ENCODE results near the gene PISD.

The PISD gene

DNA sequence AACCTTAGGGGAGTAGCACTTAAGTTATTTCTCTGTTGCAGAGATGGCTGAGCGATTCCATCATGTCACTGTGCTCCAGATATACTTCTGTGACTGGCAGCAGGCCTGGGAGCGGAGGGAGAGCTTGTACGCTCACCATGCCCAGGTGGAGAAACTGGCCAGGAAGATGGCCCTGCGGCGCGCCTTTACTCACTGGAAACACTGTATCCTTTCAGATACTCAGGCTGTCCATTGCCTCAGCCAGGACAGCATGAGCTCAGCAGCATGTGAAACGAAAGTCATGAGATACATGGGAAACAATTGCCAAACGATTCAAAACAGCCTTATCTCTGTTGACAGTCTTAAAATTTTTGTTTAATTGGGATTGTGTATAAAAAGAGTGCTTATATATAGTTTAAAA lies 86.8 kb downstream of the PISD start:
- DNase-seq: peak in 17 of 56 donors; percentile 4 to 52 (median 34)

DNA sequence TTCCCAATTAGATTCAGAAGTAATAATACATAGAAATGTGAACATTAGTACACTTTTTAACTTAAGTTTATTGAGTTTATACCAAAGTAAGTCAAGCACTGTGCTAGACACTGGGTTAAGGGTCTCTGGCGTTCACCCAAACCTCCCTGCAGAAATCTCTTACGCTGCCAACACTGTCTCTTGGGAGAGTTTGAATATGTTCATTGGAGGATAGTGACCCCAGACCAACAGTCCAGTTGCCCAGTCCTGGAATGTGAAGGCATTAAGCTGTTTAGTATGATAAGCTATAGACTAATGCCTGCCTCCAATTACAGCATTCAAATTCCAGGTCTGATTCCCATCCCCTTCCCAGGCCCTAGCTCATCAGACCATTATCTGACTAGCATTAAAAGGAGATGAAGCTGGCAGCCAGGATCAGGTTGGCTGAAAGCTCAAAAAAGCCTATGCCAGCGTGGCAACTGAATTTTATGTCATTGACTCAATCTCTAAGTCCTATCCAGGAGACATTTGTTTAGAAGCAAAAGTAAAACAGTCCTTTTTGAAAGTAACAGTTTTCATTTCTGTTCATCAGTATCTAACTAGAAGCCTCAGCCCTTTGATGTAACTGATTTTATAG lies 87.9 kb downstream of the PISD start:
- DNase-seq: no peak

- no peak for DNase-seq
These were observed 89.1 kb downstream of the PISD start for GRCh38 chr22:31572939-31573338.

GRCh38 chr22:31569126-31569525 lies 92.9 kb downstream of the PISD start:
- no peak for DNase-seq

Measured in amygdala (tissue), 56 donors.